Right lobe of liver (tissue), 4 donors: Measurements from ENCODE around the gene CEP112.

ENCODE experiments used
- POLR2A ChIP-seq: fragments of 450-650 bp; IDR thresholded peaks from one replicate; pipeline ENCODE4 v1.6.1; 2017; ENCODE audit warnings: antibody characterized with exemption, mild to moderate bottlenecking
- TF ChIP-seq, protein P1 (sequence below), 4 donors: fragments of 200-600 bp in 3 of 4; fragments of 450-650 bp in 1 of 4; IDR thresholded peaks; one replicate each; pipeline versions ENCODE4 v1.5.1 to v1.8.0; 2016 to 2022; ENCODE audit warnings: antibody characterized with exemption in 4 of 4, mild to moderate bottlenecking in 2 of 4
- donor health status: DM: no; HTN: no; CAD: no.
- donor health status: DM: no; HTN: no; CAD: no.
- donor health status: DM: no; HTN: yes; CAD: no.

DNA sequence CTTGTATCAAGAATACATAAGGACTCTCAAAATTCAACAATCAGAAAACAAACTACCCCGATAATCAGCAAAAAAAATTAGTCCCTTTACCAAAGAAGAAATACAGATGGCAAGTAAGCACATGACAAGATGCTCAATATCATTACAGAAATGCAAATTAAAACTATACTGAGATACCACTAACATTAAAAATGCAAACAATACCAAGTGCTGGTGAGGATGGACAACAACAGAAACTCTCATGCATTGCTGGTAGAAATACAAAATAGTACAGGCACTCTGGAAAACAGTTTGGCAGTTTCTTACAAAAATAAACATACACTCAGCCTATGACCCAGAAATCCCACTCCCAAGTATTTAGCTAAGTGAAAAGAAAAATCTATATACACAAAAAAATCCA, 7.5 kb downstream of the CEP112 start:
- TF ChIP-seq, protein P1, sequence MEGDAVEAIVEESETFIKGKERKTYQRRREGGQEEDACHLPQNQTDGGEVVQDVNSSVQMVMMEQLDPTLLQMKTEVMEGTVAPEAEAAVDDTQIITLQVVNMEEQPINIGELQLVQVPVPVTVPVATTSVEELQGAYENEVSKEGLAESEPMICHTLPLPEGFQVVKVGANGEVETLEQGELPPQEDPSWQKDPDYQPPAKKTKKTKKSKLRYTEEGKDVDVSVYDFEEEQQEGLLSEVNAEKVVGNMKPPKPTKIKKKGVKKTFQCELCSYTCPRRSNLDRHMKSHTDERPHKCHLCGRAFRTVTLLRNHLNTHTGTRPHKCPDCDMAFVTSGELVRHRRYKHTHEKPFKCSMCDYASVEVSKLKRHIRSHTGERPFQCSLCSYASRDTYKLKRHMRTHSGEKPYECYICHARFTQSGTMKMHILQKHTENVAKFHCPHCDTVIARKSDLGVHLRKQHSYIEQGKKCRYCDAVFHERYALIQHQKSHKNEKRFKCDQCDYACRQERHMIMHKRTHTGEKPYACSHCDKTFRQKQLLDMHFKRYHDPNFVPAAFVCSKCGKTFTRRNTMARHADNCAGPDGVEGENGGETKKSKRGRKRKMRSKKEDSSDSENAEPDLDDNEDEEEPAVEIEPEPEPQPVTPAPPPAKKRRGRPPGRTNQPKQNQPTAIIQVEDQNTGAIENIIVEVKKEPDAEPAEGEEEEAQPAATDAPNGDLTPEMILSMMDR (IDR thresholded peaks at IDR 0.05): no peak
- TF ChIP-seq POLR2A: no peak
